Ascending aorta (tissue), 2 donors: Measurements from ENCODE around the gene PCBP3. TPM values are rescaled to one million over a fixed set of nuclear protein-coding genes. Genes with fewer than 3 reads are reported as not detected.
"Not testable (repeated sequence)": the region's sequence is repeated elsewhere in the genome, so short reads cannot be mapped to it uniquely, and the experiment has no call there.

ENCODE experiments used
- DNase-seq, 2 donors: peaks; one replicate each; pipeline ENCODE4 v3.0.0-alpha.2; 2019; ENCODE audit warnings: low spot score in 2 of 2
- H3K27ac ChIP-seq, 2 donors: fragments of 200-600 bp; sonication (generic); one replicate each; pipeline ENCODE4 v1.5.1; 2016 to 2017; ENCODE audit warnings: mild to moderate bottlenecking in 1 of 2
- H3K27me3 ChIP-seq: fragments of 200-600 bp; sonication (generic); one replicate; pipeline ENCODE4 v1.5.1; 2017
- H3K36me3 ChIP-seq, 2 donors: fragments of 200-600 bp; sonication (generic); one replicate each; pipeline ENCODE4 v1.5.1; 2016
- H3K4me1 ChIP-seq, 2 donors: fragments of 200-600 bp; sonication (generic); one replicate each; pipeline ENCODE4 v1.5.1; 2016 to 2017; ENCODE audit warnings: mild to moderate bottlenecking in 1 of 2
- H3K4me3 ChIP-seq, 2 donors: fragments of 200-600 bp; sonication (generic); one replicate each; pipeline ENCODE4 v1.5.1; 2016 to 2017; ENCODE audit warnings: mild to moderate bottlenecking in 1 of 2
- H3K9me3 ChIP-seq, 2 donors: fragments of 200-600 bp; sonication (generic); one replicate each; pipeline ENCODE4 v1.5.1; 2016
- intact Hi-C: fragments of 100-400 bp; cut with DNase I; formaldehyde crosslinking; loops from one replicate; pipeline ENCODE4 v1.15.1; 2023
- total RNA-seq: library from RNA; depleted of rRNA; stranded (reverse); fragments of >200 nt; gene quantifications from one replicate; pipeline ENCODE4 v1.1.0, GENCODE V29; 2016
- TF ChIP-seq, protein P1 (sequence below), 3 experiments: fragments of 200-600 bp in 2 of 3; fragments of 450-650 bp in 1 of 3; sonication (generic) in 2 of 3; IDR thresholded peaks; one replicate each; pipeline ENCODE4 v1.5.1; 2016 to 2019; ENCODE audit warnings: antibody characterized with exemption in 3 of 3, mild to moderate bottlenecking in 1 of 3, moderate library complexity in 1 of 3

Gene PCBP3
- total RNA-seq, 1 donor from 2014 or later: not detected

DNA sequence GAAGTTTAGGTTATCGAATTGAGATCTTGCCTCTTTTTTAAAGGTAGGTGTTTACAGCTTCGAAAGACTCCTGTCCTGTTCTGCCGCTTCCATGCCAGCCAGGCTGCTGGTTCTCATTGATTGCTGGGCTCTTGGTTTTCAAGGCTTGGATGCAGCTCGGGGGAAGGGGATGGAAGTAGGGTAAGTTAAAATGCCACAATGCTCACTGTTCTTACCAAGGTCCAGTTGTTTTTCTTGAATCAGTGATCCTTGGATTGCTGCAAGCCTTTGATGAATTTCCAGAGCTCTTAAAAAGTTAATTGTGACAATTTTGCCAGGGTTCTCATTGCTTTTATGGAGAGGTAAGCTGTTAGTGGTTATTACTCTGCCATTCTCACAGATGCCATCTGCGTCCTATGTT lies 74.9 kb downstream of the PCBP3 start:
- intact Hi-C loops: no loop called here
- H3K4me3 ChIP-seq: no peak overlapping the region
- no peaks in the 10 kb centered on the region for H3K4me1 ChIP-seq
- H3K27ac ChIP-seq: no peak overlapping the region
- no peak for DNase-seq
- TF ChIP-seq, protein P1, sequence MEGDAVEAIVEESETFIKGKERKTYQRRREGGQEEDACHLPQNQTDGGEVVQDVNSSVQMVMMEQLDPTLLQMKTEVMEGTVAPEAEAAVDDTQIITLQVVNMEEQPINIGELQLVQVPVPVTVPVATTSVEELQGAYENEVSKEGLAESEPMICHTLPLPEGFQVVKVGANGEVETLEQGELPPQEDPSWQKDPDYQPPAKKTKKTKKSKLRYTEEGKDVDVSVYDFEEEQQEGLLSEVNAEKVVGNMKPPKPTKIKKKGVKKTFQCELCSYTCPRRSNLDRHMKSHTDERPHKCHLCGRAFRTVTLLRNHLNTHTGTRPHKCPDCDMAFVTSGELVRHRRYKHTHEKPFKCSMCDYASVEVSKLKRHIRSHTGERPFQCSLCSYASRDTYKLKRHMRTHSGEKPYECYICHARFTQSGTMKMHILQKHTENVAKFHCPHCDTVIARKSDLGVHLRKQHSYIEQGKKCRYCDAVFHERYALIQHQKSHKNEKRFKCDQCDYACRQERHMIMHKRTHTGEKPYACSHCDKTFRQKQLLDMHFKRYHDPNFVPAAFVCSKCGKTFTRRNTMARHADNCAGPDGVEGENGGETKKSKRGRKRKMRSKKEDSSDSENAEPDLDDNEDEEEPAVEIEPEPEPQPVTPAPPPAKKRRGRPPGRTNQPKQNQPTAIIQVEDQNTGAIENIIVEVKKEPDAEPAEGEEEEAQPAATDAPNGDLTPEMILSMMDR (IDR thresholded peaks at IDR 0.05): no peak
- H3K27me3 ChIP-seq: no peaks in the 10 kb centered on the region
- H3K36me3 ChIP-seq: no peaks in the 10 kb centered on the region
- peaks cover 0 to 4% of the 10 kb centered on the region in 2 donors for H3K9me3 ChIP-seq

- TF ChIP-seq, protein P1 (IDR thresholded peaks at IDR 0.05): no peak
- intact Hi-C loops: no loop called here
Observed at GRCh38 chr21:45719177-45719802, 75.8 kb downstream of the PCBP3 start.

DNA sequence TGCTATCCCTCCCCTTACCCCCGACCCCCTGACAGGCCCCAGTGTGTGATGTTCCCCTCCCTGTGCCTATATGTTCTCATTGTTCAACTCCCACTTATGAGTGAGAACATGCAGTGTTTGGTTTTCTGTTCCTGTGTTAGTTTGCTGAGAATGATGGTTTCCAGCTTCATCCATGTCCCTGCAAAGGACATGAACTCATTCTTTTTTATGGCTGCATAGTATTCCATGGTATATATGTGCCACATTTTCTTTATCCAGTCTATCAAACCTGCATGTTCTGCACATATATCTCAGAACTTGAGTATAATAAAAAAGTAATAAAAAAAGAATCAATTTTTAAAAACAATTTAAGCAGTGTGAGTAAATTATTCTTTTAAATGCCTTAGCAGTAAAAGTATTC lies 76.7 kb downstream of the PCBP3 start:
- H3K9me3 ChIP-seq, H3K36me3 ChIP-seq, H3K27me3 ChIP-seq, H3K27ac ChIP-seq, intact Hi-C loops, DNase-seq, H3K4me1 ChIP-seq, H3K4me3 ChIP-seq: not testable (repeated sequence)

More at GRCh38 chr21:45719177-45719802, 75.8 kb downstream of the PCBP3 start:
- no peak overlapping the region for H3K4me3 ChIP-seq
- H3K27me3 ChIP-seq: no peaks in the 10 kb centered on the region
- H3K9me3 ChIP-seq: peaks cover 0 to 4% of the 10 kb centered on the region in 2 donors
- H3K36me3 ChIP-seq: no peaks in the 10 kb centered on the region
- H3K27ac ChIP-seq: no peak overlapping the region
- H3K4me1 ChIP-seq: peaks cover 0 to under 1% of the 10 kb centered on the region in 2 donors
- DNase-seq: no peak

GRCh38 chr21:45721671-45722070 lies 78.1 kb downstream of the PCBP3 start:
- Histone ChIP-seq H3K27me3 (no peaks in the 10 kb centered on the region), H3K27ac (no peak overlapping the region), H3K36me3 (no peaks in the 10 kb centered on the region), H3K4me3 (no peak overlapping the region), H3K4me1 (peaks cover 0 to 4% of the 10 kb centered on the region in 2 donors), H3K9me3 (no peaks in the 10 kb centered on the region)
- TF ChIP-seq, protein P1 (IDR thresholded peaks at IDR 0.05): no peak
- no peak for DNase-seq
- intact Hi-C loops: no loop called here

- Histone ChIP-seq H3K9me3 (no peaks in the 10 kb centered on the region), H3K36me3 (no peaks in the 10 kb centered on the region), H3K4me3 (no peak overlapping the region), H3K4me1 (peaks cover 0 to 4% of the 10 kb centered on the region in 2 donors), H3K27me3 (no peaks in the 10 kb centered on the region), H3K27ac (no peak overlapping the region)
- intact Hi-C loops: no loop called here
- TF ChIP-seq, protein P1 (IDR thresholded peaks at IDR 0.05): no peak
- no peak for DNase-seq
Observed at GRCh38 chr21:45723049-45723958, 79.8 kb downstream of the PCBP3 start.

DNA sequence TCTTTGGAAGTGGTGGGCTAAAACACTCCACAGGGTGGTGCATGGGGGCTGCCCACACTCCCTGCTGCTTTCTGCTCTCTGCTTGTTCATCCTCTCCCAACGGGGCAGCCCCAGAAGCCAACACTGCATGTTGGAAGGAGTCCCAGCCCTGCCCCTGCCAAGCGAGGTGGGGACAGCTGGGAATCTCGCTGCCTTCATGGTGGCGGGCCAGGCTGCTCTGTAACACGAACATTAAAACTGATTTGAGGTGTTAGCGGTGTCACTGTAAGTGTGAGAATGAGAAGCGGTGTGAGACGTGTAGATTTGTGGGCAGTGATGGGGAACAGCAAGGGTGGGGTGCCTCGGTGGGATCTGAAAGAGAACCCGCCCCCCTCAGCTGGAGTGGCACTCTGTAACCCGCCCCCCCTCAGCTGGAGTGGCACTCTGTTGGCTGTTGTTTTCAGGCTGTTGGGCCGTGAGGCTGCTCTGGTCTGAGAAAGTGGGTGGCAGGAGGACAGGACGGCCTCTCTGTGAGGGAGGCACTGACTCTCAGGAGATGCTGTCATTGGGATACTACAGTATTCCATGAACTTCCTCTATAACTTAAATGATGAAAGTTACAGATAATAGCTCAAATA lies 80.9 kb downstream of the PCBP3 start:
- H3K4me3 ChIP-seq: no peak overlapping the region
- intact Hi-C loops: no loop called here

More for the DNA sequence above, 80.9 kb downstream of the PCBP3 start:
- Histone ChIP-seq H3K9me3 (no peaks in the 10 kb centered on the region), H3K36me3 (no peaks in the 10 kb centered on the region), H3K27ac (no peak overlapping the region), H3K4me1 (peaks cover 0 to 4% of the 10 kb centered on the region in 2 donors), H3K27me3 (no peaks in the 10 kb centered on the region)
- no peak for DNase-seq
- TF ChIP-seq, protein P1 (IDR thresholded peaks at IDR 0.05): no peak
